GM19372 (cell line): ENCODE results near the gene NFIX.
"Not testable (repeated sequence)": the region's sequence is repeated elsewhere in the genome, so short reads cannot be mapped to it uniquely, and the experiment has no call there.

Experiments
- ATAC-seq: cut with Tn5 transposase; IDR thresholded peaks from one replicate; pipeline ENCODE4 v1.9.1; 2021; ENCODE audit warnings: mild to moderate bottlenecking, low read depth, moderate library complexity; ENCODE audit not compliant: unreplicated experiment

Gene NFIX

GRCh38 chr19:12994701-12995595 lies at the start of gene NFIX:
Gene NFIX, plus strand, starts transcription at chr19:12995475. Its CDS starts 363 bp downstream, at chr19:12995838.
- ATAC-seq = no peak

- peak; percentile 81 for ATAC-seq
Observed at GRCh38 chr19:12945479-12946091, 49.7 kb upstream of the NFIX start, which contains the start of gene RAD23A. Gene RAD23A, plus strand, starts transcription at chr19:12945862. Its CDS starts 87 bp downstream, at chr19:12945949.

GRCh38 chr19:12946092-12946721 lies 49.1 kb upstream of the NFIX start:
- ATAC-seq = peak; percentile 40

DNA sequence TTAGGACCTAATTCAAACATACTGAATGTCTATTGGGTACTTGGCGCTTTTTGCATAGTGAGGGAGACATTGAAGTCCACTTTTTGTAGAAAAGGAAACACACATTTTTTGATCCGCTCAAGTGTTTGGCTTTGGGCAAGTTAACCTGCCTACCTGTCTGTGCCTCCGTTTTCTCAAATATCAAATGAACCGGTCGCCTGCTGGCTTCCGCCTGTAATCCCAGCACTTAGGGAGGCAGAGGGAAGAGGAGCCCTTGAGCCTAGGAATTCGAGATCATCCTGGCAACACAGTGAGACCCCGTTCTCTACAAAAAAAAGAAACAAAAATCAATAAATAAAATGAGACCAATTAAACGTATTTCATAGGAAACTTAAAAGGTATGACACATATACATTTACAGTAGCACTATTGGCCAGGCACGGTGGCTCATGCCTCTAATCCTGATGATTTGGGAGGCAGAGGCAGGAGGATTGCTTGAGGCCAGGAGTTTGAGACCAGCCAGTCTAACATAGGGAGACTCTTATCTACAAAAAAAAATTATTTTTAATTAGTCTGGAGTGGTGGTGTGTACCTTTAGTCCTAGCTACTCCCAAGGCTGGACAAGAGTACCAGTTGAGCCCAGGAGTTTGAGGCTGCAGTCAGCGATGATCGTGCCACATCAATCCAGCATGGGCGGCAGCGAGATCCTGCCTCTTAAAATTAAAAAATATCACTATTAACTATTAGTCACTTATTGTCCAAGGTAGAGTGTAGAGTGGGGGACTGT lies 48.4 kb upstream of the NFIX start:
- ATAC-seq = no peak

GRCh38 chr19:12947702-12948611 lies 47.3 kb upstream of the NFIX start:
- no peak for ATAC-seq

DNA sequence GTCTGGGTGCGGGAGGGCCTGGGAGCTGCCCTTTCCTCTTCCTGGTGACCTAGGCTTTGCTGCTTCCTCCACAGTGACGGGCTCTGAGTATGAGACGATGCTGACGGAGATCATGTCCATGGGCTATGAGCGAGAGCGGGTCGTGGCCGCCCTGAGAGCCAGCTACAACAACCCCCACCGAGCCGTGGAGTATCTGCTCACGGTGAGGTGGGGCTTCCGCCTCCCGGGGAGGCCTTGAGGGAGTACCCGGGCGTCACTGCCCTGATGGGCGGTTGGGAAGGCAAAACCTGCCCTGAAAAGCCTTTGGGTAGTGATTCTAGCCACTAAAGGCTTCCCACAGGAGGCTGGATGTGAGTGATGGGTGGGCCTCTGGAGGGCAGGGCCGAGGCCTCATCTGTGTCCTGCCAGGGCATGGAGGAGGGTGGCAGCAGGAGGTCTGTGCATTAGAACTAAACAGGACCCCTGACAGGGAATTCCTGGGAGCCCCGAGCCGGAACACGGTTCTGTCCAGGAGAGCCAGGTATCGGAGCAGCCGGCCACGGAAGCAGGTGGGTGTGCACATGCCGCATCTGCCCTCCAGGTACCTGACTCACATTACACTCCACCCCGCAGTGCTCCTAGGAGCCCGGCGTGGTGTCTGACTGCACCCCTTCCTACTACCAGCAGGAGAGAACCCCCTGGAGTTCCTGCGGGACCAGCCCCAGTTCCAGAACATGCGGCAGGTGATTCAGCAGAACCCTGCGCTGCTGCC lies 46.5 kb upstream of the NFIX start:
- ATAC-seq = no peak

DNA sequence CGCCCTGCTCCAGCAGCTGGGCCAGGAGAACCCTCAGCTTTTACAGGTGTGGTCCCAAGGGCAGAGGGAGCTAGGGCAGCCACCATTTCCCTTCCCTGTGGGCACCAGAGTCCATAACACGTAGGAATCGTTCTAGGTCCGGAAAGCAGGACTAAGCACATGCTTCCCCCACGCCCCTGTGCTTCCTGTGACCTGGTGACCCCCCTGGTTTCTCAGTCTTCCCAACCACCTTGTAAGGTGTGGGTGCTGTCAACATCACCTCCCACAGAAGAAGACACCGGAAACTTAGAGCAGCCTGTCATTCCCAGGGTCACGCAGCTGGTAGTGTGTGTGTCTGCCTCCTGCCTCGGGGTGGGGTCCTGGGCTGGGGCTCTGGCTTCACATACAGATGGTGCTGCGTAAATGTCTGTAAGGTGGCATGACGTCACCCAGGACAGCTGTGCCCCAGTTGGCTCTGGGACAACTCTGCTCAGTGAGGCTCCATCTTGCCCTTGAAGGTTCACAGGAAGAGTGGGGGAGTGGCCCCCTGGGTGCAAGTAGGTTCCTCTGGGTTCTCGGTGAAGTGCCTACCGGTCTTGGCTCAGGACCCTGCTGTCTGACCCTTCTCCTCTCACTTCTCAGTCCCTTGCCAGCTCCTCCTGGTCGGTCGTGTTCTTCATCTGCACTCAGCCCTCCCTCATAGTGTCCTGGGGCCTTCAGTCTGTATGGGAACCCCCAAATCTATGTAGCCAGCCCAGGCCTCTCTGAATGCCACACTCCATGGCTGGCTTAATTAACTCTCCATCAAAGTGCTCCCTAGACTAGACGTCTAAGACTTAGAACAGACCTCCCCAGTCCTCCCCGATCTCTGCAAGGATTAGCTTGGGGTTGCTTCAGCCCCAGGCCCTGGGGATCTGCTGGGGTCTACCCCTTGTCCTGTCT lies 45.7 kb upstream of the NFIX start:
- ATAC-seq = no peak

- ATAC-seq = not testable (repeated sequence)
Observed at GRCh38 chr19:12952050-12952449, 43.2 kb upstream of the NFIX start.

DNA sequence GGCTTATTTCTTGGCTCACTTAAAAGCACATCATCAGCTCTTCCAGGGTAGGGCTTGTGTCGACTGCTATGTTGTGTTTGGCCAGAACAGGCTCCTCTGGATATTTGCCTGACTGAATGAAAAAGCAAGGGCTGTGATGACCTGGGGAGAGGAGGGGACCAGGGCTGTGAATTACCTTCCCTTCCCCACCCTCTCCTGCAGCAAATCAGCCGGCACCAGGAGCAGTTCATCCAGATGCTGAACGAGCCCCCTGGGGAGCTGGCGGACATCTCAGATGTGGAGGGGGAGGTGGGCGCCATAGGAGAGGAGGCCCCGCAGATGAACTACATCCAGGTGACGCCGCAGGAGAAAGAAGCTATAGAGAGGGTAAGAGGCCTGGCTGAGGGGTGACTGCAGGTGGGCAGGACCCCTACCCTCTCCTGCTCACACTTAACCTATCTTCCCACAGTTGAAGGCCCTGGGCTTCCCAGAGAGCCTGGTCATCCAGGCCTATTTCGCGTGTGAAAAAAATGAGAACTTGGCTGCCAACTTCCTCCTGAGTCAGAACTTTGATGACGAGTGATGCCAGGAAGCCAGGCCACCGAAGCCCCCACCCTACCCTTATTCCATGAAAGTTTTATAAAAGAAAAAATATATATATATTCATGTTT lies 42.7 kb upstream of the NFIX start:
- no peak for ATAC-seq

DNA sequence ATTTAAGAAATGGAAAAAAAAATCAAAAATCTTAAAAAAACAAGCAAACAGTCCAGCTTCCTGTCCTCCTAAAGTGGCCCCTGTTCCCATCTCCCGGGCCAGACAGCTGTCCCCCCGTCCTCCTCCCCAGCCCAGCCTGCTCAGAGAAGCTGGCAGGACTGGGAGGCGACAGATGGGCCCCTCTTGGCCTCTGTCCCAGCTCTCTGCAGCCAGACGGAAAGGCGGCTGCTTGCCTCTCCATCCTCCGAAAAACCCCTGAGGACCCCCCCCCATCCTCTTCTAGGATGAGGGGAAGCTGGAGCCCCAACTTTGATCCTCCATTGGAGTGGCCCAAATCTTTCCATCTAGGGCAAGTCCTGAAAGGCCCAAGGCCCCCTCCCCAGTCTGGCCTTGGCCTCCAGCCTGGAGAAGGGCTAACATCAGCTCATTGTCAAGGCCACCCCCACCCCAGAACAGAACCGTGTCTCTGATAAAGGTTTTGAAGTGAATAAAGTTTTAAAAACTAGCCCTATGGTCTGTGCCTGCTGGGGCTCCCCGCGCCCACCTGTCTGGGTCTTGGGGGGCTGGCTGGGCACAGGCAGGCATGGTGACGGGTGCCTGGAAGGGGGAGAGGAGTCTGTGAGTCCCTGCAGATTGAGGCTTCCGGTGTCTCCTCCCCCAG lies 42.0 kb upstream of the NFIX start:
- ATAC-seq = no peak

GRCh38 chr19:12953799-12954611 lies 41.3 kb upstream of the NFIX start:
- ATAC-seq = no peak

GRCh38 chr19:12954612-12954962 lies 40.7 kb upstream of the NFIX start:
- ATAC-seq = no peak

DNA sequence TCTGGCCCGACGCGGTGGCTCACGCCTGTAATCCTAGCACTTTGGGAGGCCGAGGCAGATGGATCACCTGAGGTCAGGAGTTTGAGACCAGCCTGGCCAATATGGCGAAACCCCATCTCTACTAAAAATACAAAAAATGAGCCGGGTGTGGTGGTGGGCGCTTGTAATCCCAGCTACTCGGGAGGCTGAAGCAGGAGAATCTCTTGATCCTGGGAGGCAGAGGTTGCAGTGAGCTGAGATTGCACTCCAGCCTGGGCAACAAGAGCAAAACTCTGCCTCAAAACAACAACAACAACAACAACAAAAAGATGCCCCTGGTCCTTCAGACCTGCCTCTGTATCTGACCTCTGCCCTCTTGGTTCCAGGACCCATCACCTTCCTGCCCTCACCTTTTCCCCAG lies 39.7 kb upstream of the NFIX start:
- not testable (repeated sequence) for ATAC-seq

DNA sequence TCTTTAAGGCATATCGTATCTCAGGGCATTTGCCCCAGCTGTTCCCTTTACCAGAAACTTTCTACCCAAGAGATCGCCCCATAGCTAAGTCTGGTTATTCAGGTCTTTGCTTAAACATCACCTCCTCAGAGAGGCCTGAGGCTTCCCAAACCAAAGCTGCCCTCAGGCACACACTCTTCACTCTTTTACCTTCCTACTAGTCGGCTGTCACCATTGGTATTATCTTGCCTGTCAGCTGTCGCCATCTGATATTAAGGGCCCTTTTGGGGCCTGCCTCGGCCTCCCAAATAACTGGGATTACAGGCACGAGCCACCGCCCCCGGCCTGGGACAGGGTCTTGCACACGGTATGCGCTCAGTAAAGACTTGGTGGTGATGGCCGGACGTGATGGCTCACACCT lies 39.3 kb upstream of the NFIX start:
- ATAC-seq = no peak

DNA sequence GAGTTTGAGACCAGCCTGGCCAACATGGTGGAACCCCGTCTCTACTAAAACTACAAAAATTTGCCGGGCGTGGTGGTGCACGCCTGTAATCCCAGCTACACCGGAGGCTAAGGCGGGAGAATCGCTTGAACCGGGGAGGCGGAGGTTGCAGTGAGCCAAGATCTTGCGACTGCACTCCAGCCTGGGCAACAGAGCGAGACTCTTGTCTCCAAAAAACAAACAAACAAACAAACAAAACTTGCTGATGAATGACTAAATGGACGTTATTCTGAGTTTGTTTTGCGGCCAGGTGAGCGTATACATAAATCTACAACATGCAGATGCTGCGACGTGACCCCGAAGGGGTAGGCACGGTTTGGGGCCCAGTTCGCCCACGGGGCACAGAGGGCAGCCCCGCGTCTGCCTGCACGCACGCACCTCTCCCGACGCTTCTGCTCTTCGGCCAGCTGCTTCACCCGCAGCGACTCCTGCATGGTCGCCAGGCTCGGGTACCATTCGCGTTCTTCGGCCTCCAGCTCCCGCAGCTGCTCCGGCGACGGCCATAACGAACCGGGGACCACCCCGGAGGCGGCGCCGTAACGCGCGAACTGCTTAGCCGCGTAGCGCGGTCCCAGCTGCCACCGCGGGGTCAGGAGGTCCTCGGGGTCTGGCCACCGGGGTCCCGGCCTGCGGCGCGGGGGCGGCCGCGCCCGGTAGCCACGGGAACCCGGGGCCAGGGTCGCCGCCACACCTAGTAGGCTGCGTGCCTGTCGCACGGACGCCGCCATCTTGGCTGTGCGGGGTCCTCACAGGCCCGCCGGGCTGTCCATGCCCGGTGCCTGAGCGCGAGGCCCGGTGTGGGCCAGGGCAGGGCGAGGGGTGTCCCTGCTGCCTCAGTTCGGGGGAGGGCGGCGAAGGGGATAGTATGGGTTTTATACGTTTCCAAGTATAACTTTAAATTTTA lies 38.6 kb upstream of the NFIX start, which contains the start of gene GADD45GIP1:
TSS of gene GADD45GIP1 (minus strand) at position 778 of the 943 bp plus-strand sequence. CDS start at position 767, 11 bp downstream.
- ATAC-seq = no peak
